GF-D8 (cell line): ENCODE measurements around the gene DNAJB5.
"Not testable (repeated sequence)": the region's sequence is repeated elsewhere in the genome, so short reads cannot be mapped to it uniquely, and the experiment has no call there.

Experiments
- DNase-seq: peaks from one replicate; lab custom pipeline; 2025; lab: John Stamatoyannopoulos, UW

The DNAJB5 gene

DNA sequence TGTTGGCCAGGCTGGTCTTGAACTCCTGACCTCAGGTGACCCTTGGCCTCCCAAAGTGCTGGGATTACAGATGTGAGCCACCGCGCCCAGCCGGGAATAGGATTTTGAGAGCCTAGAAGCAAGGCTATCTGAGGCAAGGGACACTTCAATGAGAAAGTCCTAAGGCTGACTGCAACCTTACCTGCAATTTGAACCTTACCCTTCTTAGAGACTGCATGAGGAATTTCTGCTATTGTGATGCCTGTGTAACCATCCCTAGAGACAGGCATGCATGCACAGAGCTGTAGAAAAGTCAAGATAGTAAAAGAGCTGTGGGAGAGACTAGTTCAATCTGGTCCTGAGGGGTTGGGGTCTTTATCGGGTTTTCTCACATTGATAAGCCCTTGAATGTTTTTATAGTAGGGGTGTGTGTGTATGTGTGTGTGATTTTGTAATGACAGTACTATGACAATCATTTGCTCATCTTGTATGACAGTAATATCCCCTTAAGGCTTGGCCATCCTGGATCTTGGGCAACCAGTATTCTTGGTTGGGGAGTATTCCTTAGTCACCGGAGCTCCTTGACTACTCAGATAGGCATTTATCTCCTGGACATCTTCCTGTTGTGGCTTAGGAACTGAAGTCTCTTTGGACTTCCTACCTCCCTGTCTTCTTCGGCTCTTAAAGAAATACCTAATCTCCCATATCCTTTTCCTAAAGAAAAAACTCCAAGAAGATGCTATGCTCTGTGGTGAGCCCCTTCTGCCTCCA, 11.2 kb downstream of the DNAJB5 start:
- DNase-seq, result no peak

- no peak for DNase-seq
Observed at GRCh38 chr9:35001285-35001677, 11.7 kb downstream of the DNAJB5 start.

DNA sequence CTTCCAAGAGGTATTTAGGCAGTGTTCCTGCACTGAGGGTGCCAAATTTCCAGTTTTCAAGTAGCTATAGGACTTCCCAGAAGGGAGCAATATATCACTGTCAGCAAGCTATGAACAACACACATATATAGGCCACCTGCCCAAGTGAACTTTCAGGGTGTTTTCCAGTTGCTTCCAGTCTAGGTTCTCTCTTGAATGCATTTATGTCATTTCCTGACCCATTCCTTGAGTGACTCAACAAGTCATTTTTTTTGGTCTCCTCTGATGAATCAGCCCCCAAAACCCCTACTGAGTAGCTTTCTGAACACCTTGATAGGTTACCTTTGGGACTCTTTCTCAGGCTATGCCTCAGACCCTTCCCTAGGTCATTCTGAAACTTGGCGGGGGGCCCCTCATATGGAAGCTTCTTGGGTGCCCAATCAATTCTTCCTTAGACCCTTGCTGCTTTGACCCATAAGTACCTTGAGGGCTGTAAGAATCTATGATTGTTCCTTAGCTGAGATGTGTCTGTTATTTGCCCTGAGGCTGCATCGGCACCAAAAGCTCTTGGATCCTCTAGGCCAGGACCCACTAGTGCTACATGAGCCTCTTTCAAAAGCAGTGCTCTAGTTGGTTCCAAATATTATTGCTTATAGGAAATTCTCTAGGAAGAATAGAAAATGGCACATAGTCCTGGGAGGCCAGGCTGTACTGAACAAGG, 12.4 kb downstream of the DNAJB5 start:
- DNase-seq, result no peak

DNA sequence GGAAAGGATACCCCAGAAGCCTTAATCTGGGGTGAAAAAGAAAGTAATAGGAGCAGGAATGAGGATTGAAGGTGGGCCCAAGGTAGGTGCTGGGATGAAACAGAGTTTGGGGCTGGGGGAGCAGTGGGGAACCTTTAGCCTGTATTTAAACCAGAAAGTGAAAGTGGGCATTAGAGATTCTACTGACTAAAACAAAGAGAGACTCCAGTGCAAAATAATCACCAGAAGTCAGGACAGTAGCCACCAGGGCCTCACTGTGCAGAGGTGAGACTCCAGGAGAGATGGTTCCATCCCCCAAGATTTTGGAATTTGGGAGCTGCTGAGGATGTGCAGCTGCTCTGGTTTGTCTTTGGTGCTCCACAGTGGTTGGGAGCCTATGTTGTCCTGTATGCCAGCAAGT, 13.1 kb downstream of the DNAJB5 start:
- no peak for DNase-seq

GRCh38 chr9:35004299-35004698, 14.8 kb downstream of the DNAJB5 start:
- not testable (repeated sequence) for DNase-seq

DNA sequence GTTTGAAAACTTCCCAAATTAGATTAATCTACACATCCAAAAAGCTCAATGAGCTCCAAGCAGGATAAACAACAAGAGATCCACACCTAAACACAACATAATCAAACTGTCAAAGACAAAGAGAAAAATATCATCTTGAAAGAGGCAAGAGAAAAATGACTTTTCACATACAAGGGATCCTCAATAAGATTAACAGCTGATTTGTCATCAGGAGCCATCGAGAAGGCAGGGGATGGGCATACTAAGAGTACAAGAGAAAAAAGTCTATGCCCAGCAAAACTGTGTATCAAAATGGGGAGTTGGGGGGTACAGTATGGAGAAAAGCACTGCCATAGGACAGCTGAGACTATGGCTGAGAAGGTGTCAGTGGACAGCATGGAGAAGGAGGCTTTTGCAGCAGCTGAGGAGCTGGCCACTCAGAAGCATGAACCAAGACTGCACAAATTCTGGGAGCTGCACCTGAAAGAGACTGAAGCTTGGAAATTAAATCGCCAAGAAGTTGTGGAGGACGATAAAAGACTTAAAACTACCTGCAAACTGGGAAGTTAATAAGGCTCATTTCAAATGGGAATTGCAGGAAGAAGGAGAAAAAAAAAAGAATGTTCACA, 20.9 kb downstream of the DNAJB5 start:
- no peak for DNase-seq

- peak; percentile 4 for DNase-seq
Observed at GRCh38 chr9:35014517-35014916, 25.0 kb downstream of the DNAJB5 start.

- peak; percentile 82 for DNase-seq
Observed at GRCh38 chr9:35023443-35023842, 33.9 kb downstream of the DNAJB5 start.

- peak; percentile 72 for DNase-seq
Observed at GRCh38 chr9:35026671-35027070, 37.1 kb downstream of the DNAJB5 start.

DNA sequence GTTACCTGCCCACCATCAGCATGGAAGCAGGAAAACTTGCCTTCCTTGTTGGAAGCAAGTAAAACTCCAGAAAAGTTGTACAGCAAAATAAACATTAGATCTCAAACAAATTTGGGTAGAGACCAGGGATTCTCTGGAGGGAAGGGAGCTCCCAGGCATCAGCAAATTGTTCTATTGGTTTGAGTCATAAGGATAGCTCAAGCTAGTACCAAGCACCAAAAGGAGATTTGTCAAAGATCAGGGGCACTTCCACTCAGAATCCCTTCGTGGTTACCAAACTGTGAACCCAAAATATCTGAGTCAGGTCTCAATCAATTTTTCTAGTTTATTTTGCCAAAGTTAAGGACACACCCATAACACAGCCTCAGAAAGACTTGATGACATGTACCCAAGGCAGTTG, 37.8 kb downstream of the DNAJB5 start:
- DNase-seq, result no peak

DNA sequence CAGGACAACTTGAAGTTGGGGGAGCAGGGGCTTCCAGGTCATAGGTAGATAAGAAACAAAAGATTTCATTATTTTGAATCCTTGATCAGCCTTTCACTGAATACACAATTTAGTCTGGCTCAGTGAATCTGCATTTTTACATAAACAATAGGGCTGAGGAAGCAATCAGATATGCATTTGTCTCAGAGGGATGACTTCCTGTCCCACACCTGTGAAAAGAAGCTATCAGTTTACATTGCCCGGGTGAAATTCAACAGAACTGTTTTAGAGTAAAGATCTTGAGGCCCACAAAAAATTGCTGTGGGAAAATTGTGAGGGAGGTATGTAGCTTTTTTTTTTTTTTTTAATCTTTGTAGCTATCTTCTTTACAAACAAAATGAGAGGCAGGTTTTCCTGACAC, 38.3 kb downstream of the DNAJB5 start:
- no peak for DNase-seq

DNA sequence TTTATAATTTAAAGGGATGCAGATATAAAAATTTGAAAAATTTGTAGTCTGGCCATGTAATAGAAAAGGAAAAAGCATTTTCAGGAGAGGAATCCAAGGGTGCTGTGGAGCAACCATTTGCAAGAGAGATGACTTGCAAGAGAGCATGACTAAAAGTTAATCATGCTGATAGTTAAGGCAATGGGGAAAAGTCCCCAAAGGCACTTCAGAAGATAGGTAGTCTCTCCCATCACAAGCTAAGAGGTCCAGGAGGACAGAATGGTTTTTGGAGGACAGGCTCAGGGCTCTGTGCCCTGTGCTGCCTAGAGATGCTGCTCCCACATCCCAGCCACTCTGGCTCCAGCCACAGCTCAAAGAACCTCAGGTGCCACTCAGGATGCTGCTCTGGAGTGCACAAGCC, 38.8 kb downstream of the DNAJB5 start:
- DNase-seq, result no peak

GRCh38 chr9:35029241-35029640, 39.7 kb downstream of the DNAJB5 start:
- DNase-seq, result no peak

DNA sequence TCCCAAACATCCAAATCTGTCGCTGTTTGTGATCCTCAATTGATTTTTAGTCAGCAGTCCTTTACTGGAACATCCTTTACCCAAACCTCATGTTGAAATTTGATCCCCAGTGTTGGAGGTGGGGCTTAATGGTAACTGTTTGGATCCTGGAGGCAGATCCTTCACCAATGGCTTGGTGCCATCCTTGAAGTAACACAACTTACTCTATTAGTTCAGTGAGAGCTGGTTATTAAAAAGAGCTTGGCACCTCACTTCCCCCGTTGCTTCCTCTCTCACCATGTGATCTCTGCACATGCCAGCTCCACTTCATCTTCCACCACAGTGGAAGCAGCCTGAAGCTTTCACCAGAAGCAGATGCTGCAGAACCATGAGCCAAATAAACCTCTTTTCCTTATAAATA, 40.3 kb downstream of the DNAJB5 start:
- DNase-seq, result no peak

DNA sequence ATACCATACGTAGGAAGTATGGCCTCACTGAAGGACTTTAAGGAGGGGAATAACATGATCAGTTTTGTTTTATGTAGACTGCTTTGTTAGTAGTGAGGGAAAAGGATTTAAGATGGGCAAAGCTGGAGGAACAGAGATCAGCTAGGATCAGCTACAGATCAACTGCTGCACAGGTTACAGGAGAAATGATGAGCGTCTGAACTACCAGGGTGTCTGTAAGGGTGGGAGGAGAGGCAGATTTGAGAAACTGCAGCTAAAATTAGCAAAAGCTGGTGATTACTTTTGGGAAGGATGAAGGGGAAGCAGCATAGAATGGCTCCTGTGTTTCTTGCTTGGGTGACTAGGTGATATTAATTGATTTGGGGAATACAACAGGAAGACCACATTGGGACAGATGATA, 43.6 kb downstream of the DNAJB5 start:
- no peak for DNase-seq

DNA sequence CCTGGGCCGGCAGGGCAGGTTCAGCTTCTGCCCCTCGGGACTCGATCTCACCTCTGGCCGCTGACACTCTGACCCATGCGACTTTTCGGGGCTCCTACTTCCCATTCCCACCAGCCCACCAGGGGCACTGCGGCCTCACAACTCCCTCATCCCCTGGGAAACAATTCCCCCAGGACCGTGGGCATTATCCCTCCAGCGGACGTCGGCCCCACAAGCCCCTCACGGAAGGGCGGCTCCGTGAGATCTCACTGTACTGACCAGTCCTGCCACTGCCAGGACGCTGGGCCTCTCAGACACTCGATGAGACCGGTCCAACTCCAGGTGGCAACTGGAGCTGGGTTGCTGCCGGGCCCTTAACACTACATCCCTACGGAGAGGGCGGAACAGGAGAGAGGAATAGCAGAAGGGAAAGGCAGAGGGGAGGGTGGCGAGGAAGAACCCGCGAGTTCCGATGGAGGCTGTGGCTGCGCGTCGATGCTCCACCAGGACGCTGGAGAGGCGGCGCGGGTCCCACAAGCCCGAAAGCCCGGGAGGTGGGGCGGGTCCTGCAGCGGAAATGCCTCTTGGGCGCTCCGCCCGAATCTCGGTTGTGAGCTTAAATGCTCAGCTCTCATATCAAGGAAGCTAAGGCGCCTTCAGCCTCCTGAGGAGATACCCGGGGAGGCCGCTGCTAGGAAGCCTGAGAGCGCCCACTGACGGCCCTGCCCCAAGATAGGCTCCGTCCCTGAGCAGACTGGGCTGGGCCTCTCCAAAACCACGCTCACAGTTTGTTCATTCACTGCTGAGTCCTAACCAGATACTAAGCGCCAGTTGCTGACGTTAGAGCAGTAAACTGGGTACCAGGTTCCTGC, 46.5 kb downstream of the DNAJB5 start:
- no peak for DNase-seq

- no peak for DNase-seq
Observed at GRCh38 chr9:35042081-35042604, 52.6 kb downstream of the DNAJB5 start.

DNA sequence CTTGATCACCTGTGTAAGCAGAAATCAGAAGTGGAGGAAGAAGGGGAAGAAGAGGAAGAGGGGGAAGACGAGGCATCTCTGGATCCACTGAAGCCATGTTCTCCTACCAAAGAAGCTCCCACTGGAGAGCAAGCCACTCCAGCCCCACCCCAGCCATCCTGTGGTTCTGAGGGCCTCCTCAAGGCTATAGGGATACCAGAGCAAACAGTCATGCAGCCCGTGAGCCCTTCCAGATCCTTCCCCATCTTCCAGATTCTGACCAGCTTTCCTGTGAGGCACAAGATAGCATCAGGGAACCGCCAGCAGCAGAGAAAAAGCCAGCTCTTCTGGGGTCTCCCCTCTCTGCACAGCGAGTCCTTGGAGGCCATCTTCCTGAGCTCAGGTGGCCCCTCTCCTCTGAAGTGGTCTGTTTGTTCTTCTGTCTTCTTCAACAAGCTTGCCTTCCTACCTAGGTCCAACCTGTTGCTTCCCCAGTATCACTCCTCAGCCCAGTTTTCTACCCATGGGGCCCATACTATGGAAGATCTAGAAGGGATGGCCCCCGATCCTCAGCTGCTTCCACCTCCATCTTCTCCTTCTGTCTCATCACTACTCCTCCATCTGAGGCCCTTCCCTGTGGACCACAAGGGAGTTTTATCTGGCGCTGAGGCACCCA, 53.5 kb downstream of the DNAJB5 start:
- DNase-seq, result no peak

GRCh38 chr9:35044071-35044470, 54.5 kb downstream of the DNAJB5 start:
- no peak for DNase-seq
